ENCODE data around the gene TPRKB. TPM values are rescaled to one million over a fixed set of nuclear protein-coding genes. Genes with fewer than 3 reads are reported as not detected.
"Not testable (repeated sequence)": the region's sequence is repeated elsewhere in the genome, so short reads cannot be mapped to it uniquely, and the experiment has no call there.

The TPRKB gene
- total RNA-seq, 1 experiment from 2014 or later: 60.8 TPM

GRCh38 chr2:73754332-73754731, 17.2 kb upstream of the TPRKB start:
- H3K9me3 ChIP-seq, H3K27me3 ChIP-seq, DNase-seq, H3K4me3 ChIP-seq: not testable (repeated sequence)
- peaks cover 48% of the 10 kb centered on the region for H3K36me3 ChIP-seq

GRCh38 chr2:73749314-73749713, 12.2 kb upstream of the TPRKB start:
- DNase-seq: no peak
- no peak overlapping the region for H3K4me3 ChIP-seq
- H3K36me3 ChIP-seq: peaks cover 32% of the 10 kb centered on the region
- H3K27me3 ChIP-seq: no peaks in the 10 kb centered on the region
- H3K9me3 ChIP-seq: 0 out of 2 replicates have a peak, but pooled peaks cover 2% of the 10 kb centered on the region

GRCh38 chr2:73746877-73747208, 9.7 kb upstream of the TPRKB start:
- no peak overlapping the region for H3K4me3 ChIP-seq
- no peaks in the 10 kb centered on the region for H3K9me3 ChIP-seq
- H3K27me3 ChIP-seq: no peaks in the 10 kb centered on the region
- H3K36me3 ChIP-seq: peaks cover 29% of the 10 kb centered on the region
- DNase-seq: no peak

GRCh38 chr2:73746015-73746876, 9.1 kb upstream of the TPRKB start:
- peaks cover 29% of the 10 kb centered on the region for H3K36me3 ChIP-seq
- H3K9me3 ChIP-seq: no peaks in the 10 kb centered on the region
- H3K4me3 ChIP-seq: no peak overlapping the region
- DNase-seq: no peak
- H3K27me3 ChIP-seq: no peaks in the 10 kb centered on the region

GRCh38 chr2:73740767-73741166, 3.6 kb upstream of the TPRKB start:
- DNase-seq: no peak

GRCh38 chr2:73739101-73739500, 2.0 kb upstream of the TPRKB start:
- Histone ChIP-seq H3K4me3 (no peak overlapping the region), H3K9me3 (no peaks in the 10 kb centered on the region), H3K36me3 (peaks cover 8% of the 10 kb centered on the region), H3K27me3 (no peaks in the 10 kb centered on the region)
- no peak for DNase-seq

More at GRCh38 chr2:73740767-73741166, 3.6 kb upstream of the TPRKB start:
- peaks cover 9% of the 10 kb centered on the region for H3K36me3 ChIP-seq
- no peak overlapping the region for H3K4me3 ChIP-seq
- H3K9me3 ChIP-seq: no peaks in the 10 kb centered on the region
- H3K27me3 ChIP-seq: no peaks in the 10 kb centered on the region

DNA sequence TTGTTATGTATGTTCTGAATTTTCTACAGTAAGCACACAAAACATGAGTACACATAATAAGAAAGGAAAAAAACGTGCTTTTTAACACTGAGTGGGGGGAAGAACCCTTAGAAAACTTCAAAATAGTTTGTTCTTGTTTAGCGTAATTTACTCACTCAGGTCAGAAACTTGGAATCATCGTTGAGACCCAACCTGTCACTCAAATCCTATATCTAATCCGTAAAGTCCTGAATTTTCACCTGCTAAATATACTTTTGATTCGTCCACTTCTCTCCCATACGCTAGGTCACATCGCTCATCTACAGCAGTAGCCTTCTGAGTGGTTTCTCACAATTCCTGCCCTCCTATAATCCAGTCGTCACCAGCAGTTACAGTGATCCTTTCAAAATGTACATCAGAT, 767 bp downstream of the TPRKB start:
- Histone ChIP-seq H3K9me3 (no peaks in the 10 kb centered on the region), H3K36me3 (peaks cover 17% of the 10 kb centered on the region), H3K4me3 (peak overlapping the region; percentile 96), H3K27me3 (no peaks in the 10 kb centered on the region)
- no peak for DNase-seq

DNA sequence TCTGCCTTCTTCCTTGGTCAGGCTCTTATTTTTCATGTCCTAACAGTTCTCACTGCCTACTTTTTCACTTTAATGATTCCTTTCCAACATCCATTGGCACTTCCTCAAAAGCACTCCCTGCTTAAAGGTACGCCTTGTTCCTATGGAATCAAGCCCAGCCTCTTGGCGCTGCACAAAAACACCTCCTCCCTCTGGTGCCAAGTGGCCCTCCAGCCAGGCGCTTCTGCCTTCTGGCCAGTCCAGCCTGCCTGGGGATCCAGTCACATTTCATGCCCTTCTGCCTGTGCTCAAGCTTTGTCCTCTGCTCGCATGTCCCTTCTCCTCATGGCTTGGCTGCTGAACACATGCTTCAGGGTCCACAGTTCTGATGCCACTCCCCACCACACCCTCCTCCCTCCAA, 6.3 kb downstream of the TPRKB start:
- DNase-seq: no peak
- Histone ChIP-seq H3K4me3 (no peak overlapping the region), H3K36me3 (peaks cover 27% of the 10 kb centered on the region), H3K9me3 (no peaks in the 10 kb centered on the region), H3K27me3 (no peaks in the 10 kb centered on the region)

DNA sequence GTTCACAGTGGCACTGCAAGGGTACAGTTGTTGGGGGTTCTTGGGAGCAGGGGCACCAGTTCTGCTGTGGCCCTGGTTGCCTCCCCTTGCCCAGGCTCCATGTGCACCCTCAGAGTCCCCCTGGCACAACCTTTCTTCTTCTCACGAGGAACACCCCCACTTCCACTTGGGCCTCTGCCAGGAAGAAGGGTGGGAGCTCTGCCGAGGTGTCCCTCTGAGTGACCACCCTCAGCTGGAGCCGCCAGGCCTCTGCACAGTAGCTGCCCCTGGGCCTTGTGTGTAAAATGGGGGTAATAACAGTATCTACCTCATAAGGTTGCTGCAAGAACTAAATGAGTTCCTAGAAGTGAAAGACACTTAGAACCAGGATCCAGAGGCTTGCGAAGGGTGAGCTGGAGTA, 8.4 kb downstream of the TPRKB start:
- no peak overlapping the region for H3K4me3 ChIP-seq

GRCh38 chr2:73728043-73728442, 9.1 kb downstream of the TPRKB start:
- Histone ChIP-seq H3K27me3 (no peaks in the 10 kb centered on the region), H3K36me3 (peaks cover 16% of the 10 kb centered on the region), H3K9me3 (no peaks in the 10 kb centered on the region), H3K4me3 (no peak overlapping the region)
- no peak for DNase-seq

More for the DNA sequence above, 8.4 kb downstream of the TPRKB start:
- no peaks in the 10 kb centered on the region for H3K27me3 ChIP-seq
- H3K36me3 ChIP-seq: peaks cover 19% of the 10 kb centered on the region
- no peaks in the 10 kb centered on the region for H3K9me3 ChIP-seq
- DNase-seq: no peak

GRCh38 chr2:73726657-73727056, 10.5 kb downstream of the TPRKB start:
- H3K4me3 ChIP-seq, DNase-seq, H3K27me3 ChIP-seq, H3K9me3 ChIP-seq: not testable (repeated sequence)
- H3K36me3 ChIP-seq: peaks cover 11% of the 10 kb centered on the region

GRCh38 chr2:73718851-73719621, 18.1 kb downstream of the TPRKB start:
- no peak for DNase-seq
- Histone ChIP-seq H3K4me3 (no peak overlapping the region), H3K36me3 (no peaks in the 10 kb centered on the region)

GRCh38 chr2:73718421-73718820, 18.7 kb downstream of the TPRKB start:
- DNase-seq: no peak
- Histone ChIP-seq H3K9me3 (no peaks in the 10 kb centered on the region), H3K4me3 (no peak overlapping the region), H3K36me3 (no peaks in the 10 kb centered on the region), H3K27me3 (no peaks in the 10 kb centered on the region)

More at GRCh38 chr2:73718851-73719621, 18.1 kb downstream of the TPRKB start:
- Histone ChIP-seq H3K27me3 (no peaks in the 10 kb centered on the region), H3K9me3 (no peaks in the 10 kb centered on the region)

DNA sequence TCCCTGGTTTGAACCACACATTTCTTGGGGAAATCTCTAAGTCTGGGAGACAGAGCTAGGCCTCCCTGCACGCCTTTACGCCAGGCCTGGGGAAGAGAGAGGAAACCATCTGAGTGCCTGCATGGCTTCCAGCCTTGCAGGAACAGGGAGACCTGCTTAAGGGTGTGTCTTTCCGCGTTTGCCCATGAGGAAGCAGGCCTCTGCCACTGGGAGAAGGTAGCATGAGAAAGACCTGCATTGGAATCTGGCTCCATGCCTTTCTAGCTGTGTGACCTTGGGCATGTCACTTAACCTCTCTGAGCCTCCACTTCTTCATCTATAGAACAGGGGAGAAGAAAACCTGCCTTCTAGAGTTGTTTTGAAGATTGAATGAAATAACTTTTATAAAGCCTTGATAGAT, 19.4 kb downstream of the TPRKB start:
- not testable (repeated sequence) for DNase-seq, H3K4me3 ChIP-seq, H3K27me3 ChIP-seq, H3K36me3 ChIP-seq, H3K9me3 ChIP-seq

- H3K9me3 ChIP-seq: no peaks in the 10 kb centered on the region
- H3K27me3 ChIP-seq: no peaks in the 10 kb centered on the region
- no peak overlapping the region for H3K4me3 ChIP-seq
- no peak for DNase-seq
- H3K36me3 ChIP-seq: no peaks in the 10 kb centered on the region
These were observed 19.9 kb downstream of the TPRKB start for GRCh38 chr2:73717251-73717606.

- DNase-seq: peak; percentile 38
- no peaks in the 10 kb centered on the region for H3K27me3 ChIP-seq
- no peaks in the 10 kb centered on the region for H3K9me3 ChIP-seq
- no peaks in the 10 kb centered on the region for H3K36me3 ChIP-seq
- 0 out of 2 replicates have a peak overlapping the region, but pooled peaks have one; percentile 7 for H3K4me3 ChIP-seq
These were observed 20.4 kb downstream of the TPRKB start for GRCh38 chr2:73716543-73717250.

- no peaks in the 10 kb centered on the region for H3K9me3 ChIP-seq
- no peaks in the 10 kb centered on the region for H3K36me3 ChIP-seq
- DNase-seq: no peak
- no peaks in the 10 kb centered on the region for H3K27me3 ChIP-seq
- no peak overlapping the region for H3K4me3 ChIP-seq
These were observed 23.1 kb downstream of the TPRKB start for GRCh38 chr2:73714091-73714490.
